ENCODE data around the gene THBS4.

DNA sequence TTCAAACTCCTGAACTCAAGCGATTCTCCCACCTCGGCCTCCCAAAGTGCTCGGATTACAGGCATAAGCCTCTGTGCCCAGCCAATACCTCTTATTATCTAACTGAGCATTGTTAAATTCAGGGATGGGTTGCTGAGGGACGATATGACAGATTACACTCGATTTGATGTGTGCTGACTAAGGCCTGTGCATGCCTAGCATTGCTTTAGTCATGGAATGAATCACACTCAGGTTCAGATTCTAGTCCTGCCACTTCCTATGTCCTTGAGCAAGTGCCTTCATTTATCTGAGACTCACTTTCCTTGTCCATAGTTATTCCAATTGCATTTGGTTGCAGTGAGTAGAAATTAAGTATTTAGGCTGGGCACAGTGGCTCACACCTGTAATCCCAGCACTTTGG, 19.5 kb downstream of the THBS4 start:
- TF ChIP-seq, protein P1, sequence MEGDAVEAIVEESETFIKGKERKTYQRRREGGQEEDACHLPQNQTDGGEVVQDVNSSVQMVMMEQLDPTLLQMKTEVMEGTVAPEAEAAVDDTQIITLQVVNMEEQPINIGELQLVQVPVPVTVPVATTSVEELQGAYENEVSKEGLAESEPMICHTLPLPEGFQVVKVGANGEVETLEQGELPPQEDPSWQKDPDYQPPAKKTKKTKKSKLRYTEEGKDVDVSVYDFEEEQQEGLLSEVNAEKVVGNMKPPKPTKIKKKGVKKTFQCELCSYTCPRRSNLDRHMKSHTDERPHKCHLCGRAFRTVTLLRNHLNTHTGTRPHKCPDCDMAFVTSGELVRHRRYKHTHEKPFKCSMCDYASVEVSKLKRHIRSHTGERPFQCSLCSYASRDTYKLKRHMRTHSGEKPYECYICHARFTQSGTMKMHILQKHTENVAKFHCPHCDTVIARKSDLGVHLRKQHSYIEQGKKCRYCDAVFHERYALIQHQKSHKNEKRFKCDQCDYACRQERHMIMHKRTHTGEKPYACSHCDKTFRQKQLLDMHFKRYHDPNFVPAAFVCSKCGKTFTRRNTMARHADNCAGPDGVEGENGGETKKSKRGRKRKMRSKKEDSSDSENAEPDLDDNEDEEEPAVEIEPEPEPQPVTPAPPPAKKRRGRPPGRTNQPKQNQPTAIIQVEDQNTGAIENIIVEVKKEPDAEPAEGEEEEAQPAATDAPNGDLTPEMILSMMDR (IDR thresholded peaks at IDR 0.05; ENCODE audit: low read length): no peak
- no peak for TF ChIP-seq EZH2 (optimal IDR thresholded peaks at IDR 0.05; ENCODE audit: low read depth, low read length)
- no peak for TF ChIP-seq EZH2phosphoT487 (IDR thresholded peaks at IDR 0.05; ENCODE audit: low read length)
